Nephron progenitor cell (in vitro differentiated cells): Measurements from ENCODE around the gene NOP58.
A peak's percentile ranks its signal among the peaks of the same experiment; 100 is the strongest.

Experiments
- DNase-seq: peaks from one replicate; pipeline ENCODE4 v3.0.0; 2021
- H3K27ac Mint-ChIP-seq: 2 replicates; pipeline ENCODE4 v1.8.0; 2021; ENCODE audit warnings: mild to moderate bottlenecking, moderate library complexity, mixed read lengths
- H3K27me3 Mint-ChIP-seq: 2 replicates; pipeline ENCODE4 v1.8.0; 2021; ENCODE audit warnings: mild to moderate bottlenecking, low read depth, mixed read lengths; ENCODE audit not compliant: poor library complexity
- H3K36me3 Mint-ChIP-seq: 2 replicates; pipeline ENCODE4 v1.8.0; 2021; ENCODE audit warnings: low read depth, mixed read lengths
- H3K4me1 Mint-ChIP-seq: 2 replicates; pipeline ENCODE4 v1.8.0; 2021; ENCODE audit warnings: mixed read lengths
- H3K4me3 Mint-ChIP-seq: 2 replicates; pipeline ENCODE4 v1.8.0; 2021; ENCODE audit warnings: mild to moderate bottlenecking, moderate library complexity, mixed read lengths
- H3K9me3 Mint-ChIP-seq: 2 replicates; pipeline ENCODE4 v1.8.0; 2021; ENCODE audit warnings: mild to moderate bottlenecking, moderate library complexity, mixed read lengths
- TF ChIP-seq, protein P1 (sequence below): fragments of 200-600 bp; sonication (generic); IDR thresholded peaks from 2 replicates; pipeline ENCODE4 v1.5.0; 2021; ENCODE audit warnings: antibody characterized with exemption

Gene NOP58

DNA sequence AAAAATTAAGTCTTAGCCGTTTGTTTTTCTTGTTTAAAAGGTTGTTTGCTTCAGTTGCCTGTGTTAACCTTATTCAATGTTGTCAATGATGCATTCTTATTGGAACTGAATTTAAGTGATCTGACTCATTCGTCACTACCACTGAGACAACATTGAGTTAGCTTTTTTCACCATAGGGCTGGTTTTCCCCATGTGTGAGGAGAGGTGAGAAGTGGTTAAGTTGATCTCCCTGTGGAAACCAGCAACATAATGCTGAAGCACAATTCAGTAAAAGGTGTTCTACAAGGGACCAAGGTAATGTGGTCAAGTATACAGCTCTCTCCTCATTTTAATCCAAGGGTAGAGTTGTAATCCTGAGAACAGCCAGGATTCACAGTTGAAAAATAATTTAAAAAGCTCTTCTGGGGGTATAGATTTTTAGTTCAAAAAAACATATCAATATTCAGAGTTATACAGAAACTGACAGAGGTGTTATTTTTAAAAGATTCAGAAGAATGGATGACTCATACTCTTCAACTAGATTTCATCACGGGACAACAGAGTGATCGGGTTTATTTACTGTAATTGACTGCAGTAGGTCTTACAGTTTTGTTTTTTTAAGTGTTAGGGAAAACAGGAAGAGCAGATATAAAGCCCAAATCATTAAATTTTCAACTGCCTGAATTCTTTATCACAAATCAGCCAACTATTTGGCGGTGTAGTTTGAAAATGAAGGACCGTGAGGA is 12.6 kb downstream of the NOP58 start:
- Mint-ChIP-seq H3K4me3 (no peak overlapping the region), H3K4me1 (no peaks in the 10 kb centered on the region), H3K27me3 (no peaks in the 10 kb centered on the region), H3K36me3 (peaks cover 47% of the 10 kb centered on the region), H3K27ac (peak overlapping the region; percentile 79), H3K9me3 (no peaks in the 10 kb centered on the region)
- TF ChIP-seq, protein P1, sequence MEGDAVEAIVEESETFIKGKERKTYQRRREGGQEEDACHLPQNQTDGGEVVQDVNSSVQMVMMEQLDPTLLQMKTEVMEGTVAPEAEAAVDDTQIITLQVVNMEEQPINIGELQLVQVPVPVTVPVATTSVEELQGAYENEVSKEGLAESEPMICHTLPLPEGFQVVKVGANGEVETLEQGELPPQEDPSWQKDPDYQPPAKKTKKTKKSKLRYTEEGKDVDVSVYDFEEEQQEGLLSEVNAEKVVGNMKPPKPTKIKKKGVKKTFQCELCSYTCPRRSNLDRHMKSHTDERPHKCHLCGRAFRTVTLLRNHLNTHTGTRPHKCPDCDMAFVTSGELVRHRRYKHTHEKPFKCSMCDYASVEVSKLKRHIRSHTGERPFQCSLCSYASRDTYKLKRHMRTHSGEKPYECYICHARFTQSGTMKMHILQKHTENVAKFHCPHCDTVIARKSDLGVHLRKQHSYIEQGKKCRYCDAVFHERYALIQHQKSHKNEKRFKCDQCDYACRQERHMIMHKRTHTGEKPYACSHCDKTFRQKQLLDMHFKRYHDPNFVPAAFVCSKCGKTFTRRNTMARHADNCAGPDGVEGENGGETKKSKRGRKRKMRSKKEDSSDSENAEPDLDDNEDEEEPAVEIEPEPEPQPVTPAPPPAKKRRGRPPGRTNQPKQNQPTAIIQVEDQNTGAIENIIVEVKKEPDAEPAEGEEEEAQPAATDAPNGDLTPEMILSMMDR: no peak
- DNase-seq: no peak

DNA sequence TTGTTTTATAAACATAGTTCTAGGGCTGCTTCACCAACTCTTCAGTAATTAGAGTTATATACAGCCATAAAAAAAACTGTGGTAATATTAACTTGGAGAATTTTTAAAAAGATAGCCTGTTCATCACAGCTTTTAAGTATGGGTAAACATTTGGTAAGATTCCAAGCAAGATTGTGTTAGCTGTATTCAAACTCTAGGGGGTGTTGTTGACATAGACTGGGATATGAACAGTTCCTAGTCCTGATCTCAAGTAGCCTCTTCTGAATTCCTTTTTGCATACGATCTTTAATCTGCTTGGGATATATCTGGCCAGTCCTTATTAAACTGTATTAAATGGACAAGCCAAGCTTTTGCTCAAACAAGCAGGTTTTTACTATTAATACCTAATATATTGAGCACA is 13.4 kb downstream of the NOP58 start:
- DNase-seq: no peak
- TF ChIP-seq, protein P1: peak; percentile 47
- H3K36me3 Mint-ChIP-seq: peaks cover 49% of the 10 kb centered on the region
- H3K9me3 Mint-ChIP-seq: no peaks in the 10 kb centered on the region
- H3K4me3 Mint-ChIP-seq: no peak overlapping the region
- H3K27me3 Mint-ChIP-seq: no peaks in the 10 kb centered on the region
- H3K27ac Mint-ChIP-seq: no peak overlapping the region
- H3K4me1 Mint-ChIP-seq: no peaks in the 10 kb centered on the region

DNA sequence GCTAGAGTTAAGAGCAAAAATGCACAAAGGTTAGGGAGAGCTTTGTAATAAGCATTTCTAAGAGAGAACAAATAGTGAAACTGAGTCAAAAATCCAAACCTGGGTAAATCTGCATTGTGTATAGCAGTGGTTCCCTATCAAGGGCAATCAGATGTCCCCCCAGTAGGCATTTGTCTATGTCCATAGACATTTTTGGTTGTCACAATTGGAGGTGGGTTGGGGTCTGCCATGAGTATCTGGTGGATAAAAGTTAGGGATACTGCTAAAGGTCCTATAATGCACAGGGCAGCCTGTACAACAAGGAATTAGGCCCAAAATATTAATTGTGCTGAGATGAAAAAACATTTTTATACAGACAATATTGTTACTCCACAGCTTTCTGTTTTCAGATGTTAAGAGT is 21.0 kb downstream of the NOP58 start:
- TF ChIP-seq, protein P1: no peak
- Mint-ChIP-seq H3K9me3 (no peaks in the 10 kb centered on the region), H3K27ac (no peak overlapping the region), H3K36me3 (peaks cover 75% of the 10 kb centered on the region), H3K27me3 (no peaks in the 10 kb centered on the region), H3K4me3 (no peak overlapping the region), H3K4me1 (no peaks in the 10 kb centered on the region)
- no peak for DNase-seq

DNA sequence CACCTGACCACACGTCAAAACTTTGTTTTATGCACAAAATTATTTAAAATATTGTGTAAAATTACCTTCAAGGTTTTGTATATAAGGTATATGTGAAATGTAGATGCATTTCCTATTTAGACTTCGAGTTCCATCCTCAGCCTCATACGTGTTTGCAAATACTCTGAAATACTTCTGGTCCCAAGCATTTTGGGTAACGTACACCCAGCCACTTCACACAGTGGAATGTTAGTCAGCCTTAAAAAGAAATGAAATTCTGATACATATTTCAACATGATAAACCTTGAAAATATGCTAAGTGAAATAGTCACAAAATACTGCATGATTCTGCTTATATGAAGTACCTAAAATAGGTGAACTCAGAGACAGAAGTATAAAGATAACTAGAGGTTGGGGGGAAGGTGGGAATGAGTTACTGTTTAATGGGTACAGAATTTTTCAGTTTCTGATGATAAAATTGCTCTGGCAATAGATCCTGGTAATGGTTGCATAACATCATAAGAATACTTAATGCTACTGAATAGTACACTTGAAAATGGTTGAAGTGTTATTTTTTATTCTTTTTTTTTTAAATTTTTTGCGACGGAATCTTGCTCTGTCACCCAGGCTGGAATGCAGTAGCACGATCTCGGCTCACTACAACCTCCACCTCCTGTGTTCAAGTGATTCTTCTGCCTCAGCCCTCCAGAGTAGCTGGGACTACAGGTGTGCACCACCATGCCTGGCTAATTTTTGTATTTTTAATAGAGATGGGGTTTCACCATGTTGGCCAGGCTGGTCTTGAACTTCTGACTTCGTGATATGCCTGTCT is 24.0 kb downstream of the NOP58 start:
- no peaks in the 10 kb centered on the region for H3K4me1 Mint-ChIP-seq
- H3K27me3 Mint-ChIP-seq: no peaks in the 10 kb centered on the region
- no peak overlapping the region for H3K27ac Mint-ChIP-seq
- no peak for DNase-seq
- TF ChIP-seq, protein P1: no peak
- H3K36me3 Mint-ChIP-seq: peaks cover 67% of the 10 kb centered on the region
- H3K9me3 Mint-ChIP-seq: no peaks in the 10 kb centered on the region
- no peak overlapping the region for H3K4me3 Mint-ChIP-seq

DNA sequence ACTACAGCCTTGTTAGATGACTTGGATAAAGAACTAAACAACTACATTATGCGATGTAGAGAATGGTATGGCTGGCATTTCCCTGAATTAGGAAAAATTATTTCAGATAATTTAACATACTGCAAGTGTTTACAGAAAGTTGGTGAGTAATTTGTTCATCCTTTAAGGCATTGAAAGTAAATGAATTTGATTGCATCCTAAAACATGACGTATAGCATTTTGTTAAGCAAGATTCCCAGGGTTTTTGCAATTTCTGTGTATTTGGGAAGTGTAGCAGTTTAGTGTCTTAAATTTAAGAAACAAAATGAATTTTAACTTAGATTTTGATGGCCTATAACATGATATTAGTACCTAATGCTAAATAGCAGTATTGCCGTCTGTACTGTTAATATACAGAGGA is 24.8 kb downstream of the NOP58 start:
- TF ChIP-seq, protein P1: no peak
- Mint-ChIP-seq H3K27ac (no peak overlapping the region), H3K4me1 (no peaks in the 10 kb centered on the region), H3K4me3 (no peak overlapping the region), H3K27me3 (no peaks in the 10 kb centered on the region), H3K9me3 (no peaks in the 10 kb centered on the region), H3K36me3 (peaks cover 67% of the 10 kb centered on the region)
- no peak for DNase-seq
